Liver (tissue), 3 donors: ENCODE data around the gene DHX15.

ENCODE experiments used
- FOXA2 ChIP-seq: IDR thresholded peaks from 2 replicates; pipeline ENCODE4 v1.6.1; 2016; ENCODE audit warnings: antibody characterized with exemption
- JUND ChIP-seq, 2 donors: IDR thresholded peaks; 2 replicates each; pipeline ENCODE4 v1.6.1; 2016; ENCODE audit warnings: antibody characterized with exemption in 2 of 2
- SP1 ChIP-seq: IDR thresholded peaks from 2 replicates; pipeline ENCODE4 v1.6.1; 2018; ENCODE audit warnings: antibody characterized with exemption, mild to moderate bottlenecking
- TF ChIP-seq, protein P1 (sequence below): fragments of 150-350 bp; IDR thresholded peaks from 2 replicates; pipeline ENCODE4 v1.5.1; 2017; ENCODE audit warnings: improper control_type of control experiment, low read depth, low read length; ENCODE audit not compliant: missing input control
- TF ChIP-seq, protein P2 (sequence below): IDR thresholded peaks from 2 replicates; pipeline ENCODE4 v1.6.1; 2016; ENCODE audit warnings: antibody characterized with exemption
- TF ChIP-seq, protein P3 (sequence below): IDR thresholded peaks from 2 replicates; pipeline ENCODE4 v1.6.1; 2016; ENCODE audit warnings: antibody characterized with exemption, mild to moderate bottlenecking
- donor health status: healthy.
- donor health status: healthy.

- TF ChIP-seq FOXA2 (no peak), JUND (IDR thresholded peaks at IDR 0.05) (no peak), SP1 (no peak)
- TF ChIP-seq, protein P1, sequence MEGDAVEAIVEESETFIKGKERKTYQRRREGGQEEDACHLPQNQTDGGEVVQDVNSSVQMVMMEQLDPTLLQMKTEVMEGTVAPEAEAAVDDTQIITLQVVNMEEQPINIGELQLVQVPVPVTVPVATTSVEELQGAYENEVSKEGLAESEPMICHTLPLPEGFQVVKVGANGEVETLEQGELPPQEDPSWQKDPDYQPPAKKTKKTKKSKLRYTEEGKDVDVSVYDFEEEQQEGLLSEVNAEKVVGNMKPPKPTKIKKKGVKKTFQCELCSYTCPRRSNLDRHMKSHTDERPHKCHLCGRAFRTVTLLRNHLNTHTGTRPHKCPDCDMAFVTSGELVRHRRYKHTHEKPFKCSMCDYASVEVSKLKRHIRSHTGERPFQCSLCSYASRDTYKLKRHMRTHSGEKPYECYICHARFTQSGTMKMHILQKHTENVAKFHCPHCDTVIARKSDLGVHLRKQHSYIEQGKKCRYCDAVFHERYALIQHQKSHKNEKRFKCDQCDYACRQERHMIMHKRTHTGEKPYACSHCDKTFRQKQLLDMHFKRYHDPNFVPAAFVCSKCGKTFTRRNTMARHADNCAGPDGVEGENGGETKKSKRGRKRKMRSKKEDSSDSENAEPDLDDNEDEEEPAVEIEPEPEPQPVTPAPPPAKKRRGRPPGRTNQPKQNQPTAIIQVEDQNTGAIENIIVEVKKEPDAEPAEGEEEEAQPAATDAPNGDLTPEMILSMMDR = no peak
- TF ChIP-seq, protein P2, sequence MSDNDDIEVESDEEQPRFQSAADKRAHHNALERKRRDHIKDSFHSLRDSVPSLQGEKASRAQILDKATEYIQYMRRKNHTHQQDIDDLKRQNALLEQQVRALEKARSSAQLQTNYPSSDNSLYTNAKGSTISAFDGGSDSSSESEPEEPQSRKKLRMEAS = no peak
- TF ChIP-seq, protein P3, sequence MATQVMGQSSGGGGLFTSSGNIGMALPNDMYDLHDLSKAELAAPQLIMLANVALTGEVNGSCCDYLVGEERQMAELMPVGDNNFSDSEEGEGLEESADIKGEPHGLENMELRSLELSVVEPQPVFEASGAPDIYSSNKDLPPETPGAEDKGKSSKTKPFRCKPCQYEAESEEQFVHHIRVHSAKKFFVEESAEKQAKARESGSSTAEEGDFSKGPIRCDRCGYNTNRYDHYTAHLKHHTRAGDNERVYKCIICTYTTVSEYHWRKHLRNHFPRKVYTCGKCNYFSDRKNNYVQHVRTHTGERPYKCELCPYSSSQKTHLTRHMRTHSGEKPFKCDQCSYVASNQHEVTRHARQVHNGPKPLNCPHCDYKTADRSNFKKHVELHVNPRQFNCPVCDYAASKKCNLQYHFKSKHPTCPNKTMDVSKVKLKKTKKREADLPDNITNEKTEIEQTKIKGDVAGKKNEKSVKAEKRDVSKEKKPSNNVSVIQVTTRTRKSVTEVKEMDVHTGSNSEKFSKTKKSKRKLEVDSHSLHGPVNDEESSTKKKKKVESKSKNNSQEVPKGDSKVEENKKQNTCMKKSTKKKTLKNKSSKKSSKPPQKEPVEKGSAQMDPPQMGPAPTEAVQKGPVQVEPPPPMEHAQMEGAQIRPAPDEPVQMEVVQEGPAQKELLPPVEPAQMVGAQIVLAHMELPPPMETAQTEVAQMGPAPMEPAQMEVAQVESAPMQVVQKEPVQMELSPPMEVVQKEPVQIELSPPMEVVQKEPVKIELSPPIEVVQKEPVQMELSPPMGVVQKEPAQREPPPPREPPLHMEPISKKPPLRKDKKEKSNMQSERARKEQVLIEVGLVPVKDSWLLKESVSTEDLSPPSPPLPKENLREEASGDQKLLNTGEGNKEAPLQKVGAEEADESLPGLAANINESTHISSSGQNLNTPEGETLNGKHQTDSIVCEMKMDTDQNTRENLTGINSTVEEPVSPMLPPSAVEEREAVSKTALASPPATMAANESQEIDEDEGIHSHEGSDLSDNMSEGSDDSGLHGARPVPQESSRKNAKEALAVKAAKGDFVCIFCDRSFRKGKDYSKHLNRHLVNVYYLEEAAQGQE = no peak
These were observed 36.4 kb downstream of the DHX15 start for GRCh38 chr4:24547979-24548378.
